Stimulated activated CD8-positive, alpha-beta memory T cell treated with anti-CD3 and anti-CD28 coated beads, Interleukin-15, amount 100 ng/mL, for 24 hours (primary cell): Measurements from ENCODE around the gene TMEM135.
"Not testable (repeated sequence)": the region's sequence is repeated elsewhere in the genome, so short reads cannot be mapped to it uniquely, and the experiment has no call there.

ENCODE experiments used
- DNase-seq: peaks from one replicate; pipeline ENCODE4 v3.0.0-alpha.2; 2020; ENCODE audit warnings: low read depth

TMEM135 gene

DNA sequence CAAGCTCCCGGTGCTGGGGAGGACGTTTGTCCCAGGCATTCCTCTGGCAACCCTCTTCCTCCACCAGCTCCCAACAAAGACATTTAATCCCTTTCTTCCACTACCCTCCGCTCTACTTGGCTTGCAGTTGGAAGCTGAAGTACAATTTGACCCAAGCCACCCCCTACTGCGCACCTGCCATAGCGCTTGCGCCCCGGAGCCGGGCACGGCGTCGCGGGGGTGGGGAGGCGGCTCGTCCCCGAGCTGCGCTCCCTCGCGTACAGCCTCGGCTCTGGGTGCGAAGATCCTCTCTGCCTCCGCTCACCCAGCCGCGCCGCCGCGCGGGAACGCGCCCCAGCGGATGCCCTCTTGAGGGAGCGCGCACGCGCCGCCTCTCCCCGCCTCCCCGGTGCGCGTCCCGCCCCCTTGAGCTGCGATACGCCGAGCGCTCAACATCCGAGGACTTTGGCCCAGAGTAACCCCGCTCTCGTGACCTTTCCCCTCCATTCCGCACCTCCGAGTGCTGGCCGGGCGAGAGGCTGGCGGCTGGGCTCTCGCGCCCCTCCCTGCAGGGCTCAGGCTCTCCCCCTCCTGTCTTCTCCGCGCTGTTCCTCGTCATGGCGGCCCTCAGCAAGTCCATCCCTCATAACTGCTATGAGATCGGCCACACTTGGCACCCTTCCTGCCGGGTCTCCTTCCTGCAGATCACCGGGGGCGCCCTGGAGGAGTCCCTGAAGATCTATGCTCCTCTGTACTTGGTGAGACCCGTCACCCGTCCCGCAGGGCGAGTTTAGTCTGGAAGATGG is at the start of gene TMEM135:
Gene TMEM135, plus strand, starts transcription at position 485 of the 785 bp plus-strand sequence. Its CDS starts 112 bp downstream, at position 597.
- peak; percentile 86 for DNase-seq

DNA sequence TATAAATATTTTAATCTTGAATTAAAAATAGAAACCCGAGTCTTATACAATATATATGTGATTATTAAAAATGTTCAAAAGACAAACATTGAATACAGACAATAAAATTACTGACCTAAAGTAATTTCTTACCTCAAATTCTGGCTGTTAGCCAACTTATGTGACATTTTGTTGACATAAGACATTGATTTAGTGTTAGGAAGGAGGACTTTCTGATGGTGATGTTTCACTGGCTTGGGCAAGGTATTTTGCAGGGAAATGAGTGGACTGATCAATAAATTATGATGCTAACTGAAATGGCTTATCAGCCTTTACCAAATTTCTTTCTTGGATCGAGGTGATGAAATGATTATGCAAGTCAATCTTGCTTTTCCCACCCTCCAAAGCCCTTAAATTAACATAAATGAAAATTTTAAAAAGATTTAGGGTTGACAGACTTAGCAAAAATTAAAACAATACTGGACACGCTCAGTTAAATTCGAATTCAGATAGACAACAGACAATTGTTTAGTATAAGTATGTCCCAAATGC is 49.3 kb upstream of the TMEM135 start:
- no peak for DNase-seq

DNA sequence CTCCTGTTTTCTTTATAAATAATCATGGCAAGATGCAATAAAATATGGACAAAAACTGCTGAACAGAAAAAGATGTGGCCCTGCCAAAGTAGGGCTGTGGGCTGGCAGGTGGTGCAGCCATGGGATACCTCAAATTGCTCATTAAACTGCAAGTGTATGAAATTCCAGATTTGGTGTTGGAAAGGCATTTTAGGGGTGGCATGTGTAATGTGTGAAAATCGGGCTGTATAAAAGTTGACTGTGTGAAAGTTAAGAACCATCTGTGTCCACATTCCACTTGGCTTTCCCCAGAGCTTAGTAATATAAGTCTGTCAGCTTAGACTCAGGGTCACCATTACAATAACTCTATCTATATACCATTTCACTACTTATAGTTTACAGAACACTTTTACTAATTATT is 47.7 kb upstream of the TMEM135 start:
- no peak for DNase-seq

DNA sequence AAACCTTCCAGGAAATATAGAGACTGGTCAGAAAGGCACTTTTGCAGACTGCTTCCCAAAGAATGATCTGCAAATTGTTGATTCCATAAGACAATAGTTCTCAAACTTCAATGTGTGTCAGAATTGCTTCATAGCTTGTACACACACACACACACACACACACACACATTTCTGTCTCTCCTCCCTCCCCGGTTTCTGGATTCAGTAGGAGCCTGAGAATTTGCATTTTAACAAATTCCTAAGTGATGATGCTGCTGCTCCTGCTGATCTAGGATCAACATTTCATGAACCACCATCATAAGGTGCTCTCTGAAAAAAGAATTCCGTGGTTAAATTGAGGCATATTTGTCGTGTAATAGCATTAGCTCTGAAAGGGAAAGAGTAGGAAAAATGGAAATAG is 47.2 kb upstream of the TMEM135 start:
- DNase-seq, result no peak

DNA sequence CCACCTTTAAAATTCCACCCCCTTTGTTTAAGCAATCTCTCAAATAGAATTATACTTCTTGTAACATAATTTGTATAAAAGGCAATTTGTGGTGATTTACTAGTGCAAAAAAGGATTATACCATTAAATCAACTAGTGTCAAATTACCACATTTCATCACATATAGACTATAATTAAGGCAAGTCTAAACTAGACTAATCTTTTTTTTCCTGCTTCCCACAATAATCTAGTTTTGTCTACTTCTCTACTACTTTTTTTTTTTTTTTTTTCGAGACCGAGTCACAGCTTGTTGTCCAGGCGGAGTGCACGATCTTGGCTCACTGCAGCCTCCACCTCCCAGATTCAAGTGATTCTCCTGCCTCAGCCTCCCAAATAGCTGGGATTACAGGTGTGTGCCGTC is 46.4 kb upstream of the TMEM135 start:
- no peak for DNase-seq

DNA sequence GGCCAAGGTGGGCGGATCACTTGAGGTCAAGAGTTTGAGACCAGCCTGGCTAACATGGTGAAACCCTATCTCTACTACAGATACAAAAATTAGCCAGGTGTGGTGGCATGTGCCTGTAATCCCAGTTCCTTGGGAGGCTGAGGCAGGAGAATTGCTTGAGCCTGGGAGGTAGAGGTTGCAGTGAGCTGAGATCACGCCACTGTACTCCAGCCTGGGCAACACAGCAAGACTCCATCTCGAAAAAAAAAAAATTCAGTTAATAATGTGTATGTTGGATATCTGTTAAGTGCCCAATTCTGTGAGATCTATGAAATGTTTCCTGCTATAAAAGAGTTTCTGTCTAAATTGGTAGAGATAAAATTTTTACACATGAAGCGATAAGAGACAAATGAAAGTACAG is 45.4 kb upstream of the TMEM135 start:
- not testable (repeated sequence) for DNase-seq

GRCh38 chr11:86993031-86993430 is 44.7 kb upstream of the TMEM135 start:
- no peak for DNase-seq

GRCh38 chr11:86996953-86997570 is 40.7 kb upstream of the TMEM135 start:
- no peak for DNase-seq

DNA sequence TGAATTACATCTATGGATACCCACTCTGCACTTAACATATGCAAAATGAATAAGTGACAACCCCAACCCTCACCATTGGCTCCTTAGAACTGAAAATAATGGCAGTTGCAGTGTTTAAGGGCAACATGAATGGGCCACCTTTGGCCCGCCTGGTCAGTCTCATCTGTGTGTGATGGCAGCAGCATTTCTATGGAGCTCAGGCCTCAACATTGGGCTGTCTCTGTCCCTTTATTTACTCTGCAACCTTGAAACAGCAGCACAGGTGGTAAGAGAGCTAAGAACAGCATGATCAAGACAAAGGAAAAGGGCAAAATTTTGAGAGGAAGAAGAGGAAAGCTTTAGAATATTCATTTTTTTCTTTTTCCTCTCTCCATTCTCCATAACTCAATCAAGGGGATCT is 38.3 kb upstream of the TMEM135 start:
- DNase-seq, result no peak

DNA sequence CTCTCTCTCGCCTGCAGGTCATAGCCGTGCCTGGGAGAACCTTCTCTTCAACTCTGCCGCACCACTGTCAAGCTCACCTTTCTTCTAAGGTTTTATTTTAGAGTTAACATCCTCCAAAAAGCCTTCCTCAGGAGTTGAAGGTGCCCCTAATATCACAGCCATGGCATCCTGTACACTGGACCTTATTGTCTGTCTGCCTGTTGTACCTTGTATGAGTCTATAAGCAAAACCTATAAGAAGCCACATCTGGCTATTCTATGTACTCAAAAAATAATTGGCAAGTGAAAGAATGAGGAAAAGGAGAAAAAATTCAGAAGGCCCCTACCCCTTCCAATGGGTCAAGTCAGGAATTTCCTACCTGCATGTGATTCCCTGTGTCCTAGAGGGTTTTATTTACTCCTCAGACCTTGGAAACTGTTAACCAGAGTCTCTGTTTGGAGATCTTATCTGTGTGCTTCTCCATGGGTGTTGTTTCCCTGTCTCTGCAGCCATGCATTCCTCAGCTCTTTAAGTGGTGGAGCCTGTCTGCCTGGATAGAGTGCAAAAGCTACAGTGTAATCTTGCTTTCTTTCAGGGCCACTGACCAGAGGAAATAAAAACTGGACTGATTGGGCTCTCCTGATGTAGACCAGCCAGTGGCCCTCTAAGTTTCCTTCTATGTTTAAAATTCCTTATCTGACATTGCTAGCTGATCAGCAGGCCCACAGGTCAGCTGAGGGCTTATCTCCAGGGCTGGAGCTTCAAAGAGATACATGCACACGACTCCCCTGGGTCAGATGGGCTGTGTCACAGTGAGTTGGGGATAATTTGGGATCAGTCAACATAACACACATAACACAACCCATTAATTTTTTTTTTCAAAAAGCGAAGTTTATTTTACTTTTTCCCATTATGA is 37.6 kb upstream of the TMEM135 start:
- DNase-seq, result no peak

DNA sequence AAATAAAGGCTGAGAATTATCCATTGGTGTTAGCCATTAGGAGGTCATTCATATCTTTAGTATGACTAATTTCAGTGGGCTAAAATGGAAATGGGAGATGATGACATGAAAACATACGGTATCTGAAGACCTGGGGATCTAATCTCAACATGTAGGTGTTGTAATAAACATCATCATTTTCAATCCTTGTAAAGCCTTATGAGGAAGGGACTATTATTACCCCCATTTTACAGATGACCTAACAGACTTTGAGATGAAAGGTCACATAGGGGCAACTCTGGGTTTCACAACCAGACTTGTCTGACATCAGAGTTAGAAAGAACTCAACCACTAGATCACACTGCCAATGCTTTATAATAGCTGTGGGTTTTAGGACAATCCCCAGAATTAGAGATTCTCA is 34.8 kb upstream of the TMEM135 start:
- no peak for DNase-seq

DNA sequence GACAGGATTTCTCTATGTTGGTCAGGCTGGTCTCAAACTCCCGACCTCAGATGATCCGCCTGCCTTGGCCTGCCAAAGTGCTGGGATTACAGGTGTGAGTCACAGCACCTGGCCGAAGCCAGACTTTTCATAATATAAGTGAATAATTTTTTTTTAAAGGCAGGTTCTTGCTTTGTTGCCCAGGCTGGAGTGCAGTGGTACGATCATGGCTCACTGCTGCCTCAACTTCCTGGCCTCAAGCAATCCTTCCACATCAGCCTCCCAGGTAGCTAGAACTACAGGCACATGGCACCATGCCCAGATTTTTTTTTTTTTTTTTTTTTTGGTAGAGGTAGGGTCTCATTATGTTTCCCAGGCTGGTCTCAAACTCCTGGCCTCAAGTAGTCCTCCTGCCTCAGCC is 33.5 kb upstream of the TMEM135 start:
- DNase-seq, result not testable (repeated sequence)

DNA sequence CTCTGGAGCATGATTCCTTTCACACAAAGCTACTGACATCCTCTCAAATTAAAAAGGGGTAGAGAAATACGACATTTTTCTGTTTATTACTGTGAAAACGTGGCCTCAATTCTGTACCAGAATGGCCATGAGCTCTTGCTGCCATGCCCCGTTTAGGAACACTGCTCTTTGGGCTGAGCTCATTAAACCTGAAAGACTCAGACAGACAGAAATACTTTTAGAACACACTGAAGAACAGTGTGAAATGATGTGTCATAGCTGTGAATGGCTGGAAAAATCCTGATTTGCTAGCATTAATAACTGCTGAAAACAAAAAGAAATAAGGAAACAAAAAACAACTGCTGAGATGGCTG is 32.2 kb upstream of the TMEM135 start:
- no peak for DNase-seq

DNA sequence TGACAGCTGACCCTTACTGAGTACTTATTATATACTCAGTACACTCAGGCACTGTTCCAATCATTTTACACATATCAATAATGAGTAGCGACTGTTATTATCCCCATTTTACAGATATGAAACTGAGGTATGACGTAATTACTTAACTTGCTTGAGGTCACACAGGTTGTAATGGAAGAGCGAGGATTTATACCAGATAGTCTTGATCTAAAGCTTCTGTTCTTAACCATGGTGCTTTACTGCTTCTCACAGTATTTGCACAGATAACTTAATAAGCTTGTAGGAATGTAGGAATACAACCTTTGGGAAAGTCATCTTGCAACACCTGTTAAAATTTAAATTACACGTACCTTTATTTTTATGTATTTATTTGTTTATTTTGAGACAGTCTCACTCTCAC is 31.7 kb upstream of the TMEM135 start:
- no peak for DNase-seq

- no peak for DNase-seq
These were observed 29.8 kb upstream of the TMEM135 start for GRCh38 chr11:87007963-87008362.

- no peak for DNase-seq
These were observed 25.6 kb upstream of the TMEM135 start for GRCh38 chr11:87012089-87012488.

DNA sequence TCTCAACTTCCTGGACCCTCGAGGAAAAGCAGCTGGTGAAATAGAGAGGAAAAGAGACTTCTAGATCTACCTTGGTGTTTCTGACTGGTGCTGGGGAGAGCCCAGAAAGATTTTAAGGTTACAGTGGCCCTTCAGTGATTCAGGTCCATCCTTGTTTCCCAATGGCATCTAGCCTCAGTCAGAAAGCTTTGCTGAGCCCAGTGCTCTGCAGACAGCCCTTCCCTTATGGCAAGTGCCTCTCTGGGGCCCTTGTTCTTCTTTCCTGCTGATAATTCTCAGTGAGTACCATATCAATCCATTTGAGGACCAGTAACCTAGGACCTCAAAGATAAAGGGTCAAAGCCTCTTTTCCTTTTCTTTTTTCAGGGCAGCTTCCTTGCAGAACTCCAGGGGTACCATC is 25.1 kb upstream of the TMEM135 start:
- DNase-seq, result no peak

GRCh38 chr11:87013912-87014825 is 23.6 kb upstream of the TMEM135 start:
- no peak for DNase-seq

DNA sequence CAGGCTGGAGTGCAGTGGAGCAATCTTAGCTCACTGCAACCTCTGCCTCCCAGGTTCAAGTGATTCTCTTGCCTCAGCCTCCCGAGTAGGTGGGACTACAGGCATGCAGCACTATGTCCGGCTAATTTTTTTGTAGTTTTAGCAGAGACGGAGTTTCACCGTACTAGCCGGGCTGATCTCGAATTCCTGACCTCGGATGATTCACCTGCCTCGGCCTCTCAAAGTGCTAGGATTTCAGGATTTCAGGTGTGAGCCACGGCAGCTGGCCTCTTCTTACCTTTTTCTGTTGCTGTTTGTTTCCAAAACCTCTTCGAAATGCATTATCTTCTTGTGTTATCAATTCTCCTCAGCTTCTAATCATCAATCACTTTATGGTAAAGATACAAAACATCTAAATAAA is 22.1 kb upstream of the TMEM135 start:
- no peak for DNase-seq

DNA sequence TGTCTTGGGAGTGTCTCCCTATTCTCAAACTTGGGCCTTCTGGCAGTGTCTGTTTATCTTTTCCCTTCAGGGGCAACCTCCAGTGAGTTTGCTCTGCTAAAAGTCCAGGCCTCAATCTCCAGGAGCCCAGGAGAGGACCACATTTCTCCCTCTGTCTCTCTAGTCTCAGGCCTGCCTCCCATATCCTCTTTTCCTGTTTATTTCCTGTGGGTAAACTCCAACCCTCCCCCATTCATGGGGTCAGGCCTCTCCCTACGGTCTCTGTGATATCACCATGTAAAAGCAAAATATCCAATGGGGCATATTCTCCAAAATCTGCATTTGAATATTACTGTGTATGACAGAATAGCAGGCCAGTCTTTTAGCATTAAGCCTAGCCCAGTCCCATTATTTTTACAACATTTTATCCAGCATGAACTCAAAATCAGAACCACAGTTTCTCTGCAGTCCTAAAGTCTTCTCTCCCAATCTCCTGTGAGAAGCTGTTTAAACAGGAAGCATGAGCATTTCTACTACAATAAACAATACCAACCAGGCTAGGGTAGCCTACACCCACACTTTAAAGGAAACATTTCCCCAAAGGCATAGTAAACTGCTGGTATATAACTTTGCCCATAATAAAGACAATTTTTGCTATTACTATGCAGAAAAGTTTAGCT is 18.0 kb upstream of the TMEM135 start:
- no peak for DNase-seq

- DNase-seq, result no peak
These were observed 17.4 kb upstream of the TMEM135 start for GRCh38 chr11:87020336-87020735.
